ENCODE measurements around the gene ZNF219.

ZNF219 gene

DNA sequence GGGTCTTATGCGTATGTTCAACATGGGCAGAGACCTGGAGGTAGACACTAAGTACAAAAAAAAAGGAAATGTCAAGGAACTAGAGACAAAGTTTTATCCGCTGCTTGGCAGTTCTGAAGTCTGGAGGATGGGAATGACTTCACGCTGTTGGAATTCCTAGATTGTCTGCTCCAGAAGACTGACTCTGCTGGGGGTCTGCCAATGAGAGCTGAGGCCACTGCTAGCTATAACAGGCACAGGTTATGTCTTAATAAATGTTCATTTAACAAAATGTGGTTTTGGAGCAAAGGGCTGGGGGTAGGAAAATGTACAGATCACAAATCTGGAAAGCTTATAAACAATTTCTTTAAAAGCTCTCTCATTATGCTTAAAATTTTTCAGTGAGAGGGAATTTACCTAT, 35.0 kb downstream of the ZNF219 start:
- no peak for DNase-seq

DNA sequence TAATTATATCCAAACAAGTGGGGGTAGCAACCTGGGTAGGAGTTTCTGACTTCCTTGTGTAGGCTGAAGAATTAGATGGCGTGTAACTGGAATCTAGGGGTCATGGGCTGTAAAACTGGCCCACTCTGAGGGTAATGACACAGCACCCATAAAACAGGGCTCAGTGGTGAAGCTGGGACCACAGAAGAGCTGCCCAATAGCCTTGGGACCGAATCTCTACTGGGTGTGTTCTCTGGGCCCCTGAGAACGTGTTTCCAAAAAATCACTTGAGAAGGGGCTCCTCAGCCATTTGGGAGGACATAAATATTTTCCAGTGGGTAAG, 37.1 kb downstream of the ZNF219 start:
- DNase-seq = no peak

DNA sequence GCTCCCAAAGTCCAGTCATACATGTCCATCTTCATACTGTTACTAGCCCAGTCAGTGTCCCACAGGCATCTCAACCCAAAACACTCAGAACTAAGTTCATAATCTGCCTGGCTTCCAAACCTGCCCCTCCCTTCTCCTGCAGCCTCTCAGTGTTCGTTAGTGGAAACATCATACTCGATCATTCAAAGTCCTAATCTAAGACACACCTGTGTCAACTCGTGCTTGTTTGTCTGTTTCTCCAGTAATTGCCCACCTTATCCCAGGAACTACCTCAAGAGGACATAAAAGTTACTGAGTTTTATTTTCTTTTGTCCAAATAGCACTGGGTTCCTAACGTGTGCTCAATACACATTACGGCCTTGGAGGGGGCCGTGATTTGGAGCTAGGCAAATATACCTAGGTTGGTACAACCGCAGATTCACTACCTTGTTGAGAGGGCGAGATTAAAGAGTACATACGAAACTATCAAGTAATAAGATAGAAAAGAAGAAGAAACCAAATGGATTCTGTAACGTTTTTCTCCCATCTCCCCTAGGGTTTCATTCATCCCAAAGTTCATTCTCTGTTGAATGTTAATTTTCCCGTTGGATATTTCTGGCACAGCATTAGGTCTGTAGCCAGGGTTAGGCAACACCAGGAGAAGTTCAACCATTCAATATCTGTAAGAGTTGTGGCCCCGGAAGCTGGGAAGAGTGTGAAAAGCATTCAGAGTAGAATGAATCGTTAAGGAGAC, 37.7 kb downstream of the ZNF219 start:
- DNase-seq = no peak

DNA sequence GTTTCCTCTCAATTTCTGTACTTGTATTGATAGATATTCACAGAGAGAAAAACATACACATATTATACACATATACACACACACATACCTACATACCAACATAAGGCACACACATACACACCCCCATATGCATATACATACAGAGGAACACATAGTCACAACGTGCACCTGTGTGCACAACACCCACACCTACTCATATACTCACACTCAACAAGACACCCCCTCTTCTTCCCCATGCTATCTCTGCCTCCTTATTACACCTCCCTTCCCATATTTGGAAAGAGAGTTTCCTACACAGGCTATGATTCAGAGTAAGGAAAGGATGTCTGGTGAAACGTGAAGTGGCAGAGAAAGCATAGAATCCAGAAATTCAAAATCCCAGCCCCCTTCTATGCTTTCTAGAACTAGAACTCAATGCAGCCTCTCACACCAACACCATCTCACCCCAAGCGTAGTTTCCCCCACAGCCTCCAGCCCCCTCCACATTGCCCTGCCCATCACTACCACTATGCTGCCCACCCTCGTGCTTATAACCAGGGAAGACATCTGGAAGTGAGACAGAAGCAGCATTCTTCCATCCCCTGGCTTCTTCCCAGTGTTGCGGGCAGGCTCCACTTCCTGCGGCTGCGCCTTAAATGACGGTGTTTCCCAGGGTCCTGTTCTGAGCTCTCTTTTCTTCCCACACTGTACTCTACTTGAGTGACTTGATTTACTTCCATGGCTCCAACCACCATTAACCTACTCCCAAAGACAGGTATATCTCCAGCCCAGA, 38.4 kb downstream of the ZNF219 start:
- no peak for DNase-seq

DNA sequence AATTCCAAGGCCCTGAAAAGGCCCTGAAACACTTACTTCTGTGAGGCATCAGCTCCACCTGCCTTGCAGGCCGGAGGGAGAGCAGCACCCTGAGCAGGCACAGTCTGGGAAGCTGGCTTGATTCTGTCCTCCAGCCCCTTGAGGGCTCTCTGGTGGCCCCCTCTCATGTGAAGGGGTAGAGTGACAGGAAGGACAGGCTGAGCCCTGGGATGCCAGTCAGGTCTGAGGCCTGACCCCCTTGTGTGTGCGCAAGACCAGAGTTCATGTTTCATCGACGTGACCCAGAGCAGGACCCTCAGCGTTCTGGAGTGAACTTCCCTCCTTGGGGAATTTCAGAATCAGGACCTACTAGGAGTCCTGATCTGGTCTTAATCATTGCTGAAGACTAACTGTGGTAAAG, 39.6 kb downstream of the ZNF219 start:
- no peak for DNase-seq

DNA sequence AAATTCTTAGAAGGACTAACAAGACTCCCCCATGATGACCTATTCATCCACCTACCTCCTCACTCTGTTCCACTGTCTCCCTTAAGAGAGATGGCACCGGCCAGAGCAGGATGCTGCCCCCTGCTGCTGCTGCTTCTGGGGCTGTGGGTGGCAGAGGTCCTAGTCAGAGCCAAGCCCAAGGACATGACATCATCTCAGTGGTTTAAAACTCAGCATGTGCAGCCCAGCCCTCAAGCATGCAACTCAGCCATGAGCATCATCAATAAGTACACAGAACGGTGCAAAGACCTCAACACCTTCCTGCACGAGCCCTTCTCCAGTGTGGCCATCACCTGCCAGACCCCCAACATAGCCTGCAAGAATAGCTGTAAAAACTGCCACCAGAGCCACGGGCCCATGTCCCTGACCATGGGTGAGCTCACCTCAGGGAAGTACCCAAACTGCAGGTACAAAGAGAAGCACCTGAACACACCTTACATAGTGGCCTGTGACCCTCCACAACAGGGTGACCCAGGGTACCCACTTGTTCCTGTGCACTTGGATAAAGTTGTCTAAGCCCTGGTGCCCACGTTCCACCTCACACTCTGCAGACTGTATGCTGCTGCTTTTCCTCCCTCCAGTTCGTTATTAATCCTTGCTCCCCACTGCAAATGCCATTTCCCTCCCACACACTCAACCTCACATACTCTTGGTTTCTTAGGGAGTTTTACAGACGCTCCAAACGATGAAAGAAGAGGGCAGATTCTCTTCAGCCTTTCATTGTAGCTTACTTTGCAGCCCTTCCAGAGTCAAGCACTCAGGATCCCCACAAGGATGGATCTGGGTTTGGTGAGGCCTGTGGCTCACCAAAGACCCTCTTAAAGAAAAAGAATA, 40.4 kb downstream of the ZNF219 start, which contains the start of gene RNASE8:
TSS of gene RNASE8 (plus strand) at position 20 of the 873 bp plus-strand sequence. CDS start at position 91, 71 bp downstream.
- DNase-seq = peak; percentile 29 to 47

DNA sequence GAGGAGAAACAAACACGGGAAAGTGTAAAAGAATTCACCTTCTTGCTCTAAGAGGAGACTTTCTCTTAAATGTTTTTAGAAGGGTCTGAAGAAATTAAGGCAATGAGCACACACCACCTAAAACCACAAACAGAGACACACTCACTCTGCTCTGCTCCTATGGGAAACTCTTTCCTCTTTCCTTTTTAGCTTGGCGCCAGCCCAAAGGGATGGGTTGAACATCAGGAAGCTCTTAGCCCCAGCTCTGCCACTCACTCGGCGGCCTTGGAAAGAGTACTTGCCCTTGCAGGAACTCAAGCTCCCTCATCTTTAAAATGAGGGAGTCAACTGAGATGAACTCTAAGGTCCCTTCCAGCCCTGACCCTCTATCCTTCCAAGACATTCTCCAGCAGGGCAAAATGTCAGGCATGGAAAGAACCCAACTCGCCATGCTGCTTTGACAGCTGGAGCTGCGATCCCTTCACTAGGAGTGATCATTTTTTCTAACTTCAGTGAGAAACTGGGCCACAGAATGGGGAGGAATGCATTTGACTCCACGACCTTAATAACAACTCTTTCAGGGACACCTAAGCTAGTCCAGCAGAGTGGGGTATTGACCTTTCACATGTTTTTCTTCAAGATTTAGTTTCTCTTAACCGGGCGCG, 41.8 kb downstream of the ZNF219 start:
- no peak for DNase-seq

DNA sequence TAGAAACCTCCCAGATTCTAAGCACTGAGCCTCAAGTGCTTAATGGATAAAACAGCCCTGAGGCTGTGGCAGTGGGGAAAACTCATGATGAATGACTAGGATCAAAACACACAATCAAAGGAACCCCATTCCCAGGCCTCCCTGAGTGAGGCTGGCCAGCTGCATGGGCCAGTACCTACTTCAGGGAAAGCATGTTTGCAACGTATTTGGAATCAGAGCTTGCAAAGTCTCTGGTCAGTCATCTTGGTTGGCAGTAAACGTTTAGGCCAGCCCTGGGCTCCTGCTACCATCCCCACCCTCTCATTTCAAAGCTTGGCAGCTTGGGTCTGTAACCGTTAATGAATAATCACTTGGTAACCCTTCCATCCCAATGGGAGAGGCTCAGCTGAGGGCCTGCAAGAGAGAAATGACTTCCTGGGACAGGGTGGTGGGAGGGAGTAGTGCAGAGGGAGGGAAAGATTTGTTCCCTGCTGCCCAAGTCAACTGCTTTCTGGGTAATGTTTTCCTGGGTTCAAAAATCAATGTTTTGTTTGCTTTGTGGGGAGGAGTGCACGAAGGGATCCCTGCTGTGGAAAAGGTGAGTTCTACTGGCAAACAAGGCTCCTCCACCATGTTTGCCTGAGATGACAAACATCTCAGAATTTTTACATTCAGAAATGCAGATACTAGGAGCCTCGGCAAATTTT, 42.9 kb downstream of the ZNF219 start:
- no peak for DNase-seq

DNA sequence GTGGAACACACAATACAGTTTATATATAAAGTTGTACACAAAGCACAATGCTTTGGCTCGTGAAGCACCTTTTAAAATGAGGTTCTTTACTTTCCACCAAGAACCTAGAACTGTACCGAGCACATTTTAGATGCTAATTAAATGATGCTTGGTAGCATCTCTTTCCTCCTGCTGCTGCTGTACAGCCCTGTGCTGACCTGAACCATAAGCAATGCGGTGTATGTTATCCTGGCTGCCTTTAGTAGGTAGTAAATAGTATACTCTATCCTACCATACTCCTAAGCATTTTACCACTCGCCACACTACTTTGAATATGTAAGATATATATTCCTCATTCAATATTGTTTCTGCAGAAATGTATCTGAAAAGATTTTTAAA, 43.7 kb downstream of the ZNF219 start:
- no peak for DNase-seq

DNA sequence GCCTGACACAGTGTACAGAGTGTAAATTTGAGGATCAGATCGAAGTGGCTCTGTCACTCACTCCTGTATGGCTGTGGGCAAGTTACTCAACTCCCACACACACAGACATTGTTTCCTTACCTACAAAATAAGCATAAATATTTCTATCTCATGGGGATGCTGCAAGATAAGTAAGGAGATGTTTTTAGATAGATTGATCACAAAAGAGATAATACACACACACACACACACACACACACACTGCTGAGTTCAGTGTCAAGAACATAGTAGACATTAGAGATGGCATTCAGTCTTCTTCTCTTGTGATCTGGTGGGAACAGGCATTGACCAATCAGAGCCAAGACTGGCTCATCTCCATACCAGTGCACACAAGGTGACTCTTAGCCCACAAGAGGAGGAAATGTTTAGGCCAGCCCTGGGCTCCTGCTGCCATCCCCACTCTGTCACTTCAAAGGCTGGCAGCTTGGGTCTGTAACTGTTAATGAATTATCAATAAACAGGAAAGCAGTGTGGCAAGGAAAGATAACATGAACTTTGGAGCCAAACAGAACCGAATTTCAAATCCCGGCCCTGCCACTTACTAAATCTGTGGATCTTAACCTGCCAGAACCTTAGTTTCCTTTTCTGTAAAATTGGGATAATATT, 44.2 kb downstream of the ZNF219 start:
- DNase-seq = no peak

DNA sequence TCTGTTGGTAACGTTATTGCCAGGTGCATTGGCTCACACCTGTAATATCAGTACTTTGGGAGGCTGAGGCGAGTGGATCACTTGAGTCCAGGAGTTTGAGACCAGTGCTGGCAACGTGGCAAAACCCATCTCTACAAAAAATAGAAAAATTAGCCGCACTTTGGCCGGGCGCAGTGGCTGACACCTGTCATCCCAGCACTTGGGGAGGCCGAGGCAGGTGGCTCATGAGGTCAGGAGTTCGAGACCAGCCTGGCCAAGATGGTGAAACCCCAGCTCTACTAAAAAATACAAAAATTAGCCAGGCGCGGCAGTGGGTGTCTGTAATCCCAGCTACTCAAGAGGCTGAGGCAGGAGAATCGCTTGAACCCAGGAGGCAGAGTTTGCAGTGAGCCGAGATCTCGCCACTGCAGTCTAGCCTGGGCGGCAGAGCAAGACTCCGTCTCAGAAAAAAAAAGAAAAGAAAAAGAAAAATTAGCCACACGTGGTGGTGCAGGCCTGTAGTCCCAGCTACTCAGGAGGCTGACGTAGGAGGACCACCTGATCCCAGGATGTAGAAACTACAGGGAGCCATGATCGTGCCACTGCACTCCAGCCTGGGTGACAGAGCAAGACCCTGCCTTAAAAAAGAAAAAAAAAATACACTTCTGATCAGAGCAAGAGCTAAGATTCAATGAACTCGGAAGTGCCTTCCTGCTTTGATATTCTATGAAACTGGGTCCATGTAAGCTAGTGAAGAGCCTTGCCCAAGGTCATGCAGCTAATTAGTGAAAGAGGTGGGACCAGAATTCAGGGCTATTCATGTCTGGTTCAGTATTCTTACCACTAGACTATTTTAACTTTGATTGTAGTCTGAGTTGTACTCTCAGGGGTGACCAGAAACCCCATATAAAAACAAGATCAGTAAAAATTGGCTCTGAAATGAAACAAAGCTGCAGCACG, 45.0 kb downstream of the ZNF219 start:
- no peak for DNase-seq

DNA sequence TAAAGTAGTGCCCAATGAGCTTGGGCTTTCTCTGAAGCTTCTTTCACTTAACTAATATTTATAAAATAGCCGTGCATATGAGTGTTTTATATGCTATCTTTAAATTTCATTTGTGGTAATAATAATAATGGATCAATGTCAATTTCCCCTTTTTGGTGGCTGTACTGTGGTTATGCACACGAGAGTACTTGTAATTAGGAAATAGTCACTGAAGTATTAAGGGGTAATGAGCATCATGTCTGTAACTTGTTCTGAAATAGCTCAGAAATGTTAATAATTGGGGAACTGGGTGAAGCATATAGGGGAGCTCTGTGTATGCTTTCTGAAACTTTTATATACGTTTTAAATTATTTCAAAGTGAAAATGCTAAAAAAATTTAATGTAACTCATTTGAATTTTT, 47.9 kb downstream of the ZNF219 start:
- no peak for DNase-seq

DNA sequence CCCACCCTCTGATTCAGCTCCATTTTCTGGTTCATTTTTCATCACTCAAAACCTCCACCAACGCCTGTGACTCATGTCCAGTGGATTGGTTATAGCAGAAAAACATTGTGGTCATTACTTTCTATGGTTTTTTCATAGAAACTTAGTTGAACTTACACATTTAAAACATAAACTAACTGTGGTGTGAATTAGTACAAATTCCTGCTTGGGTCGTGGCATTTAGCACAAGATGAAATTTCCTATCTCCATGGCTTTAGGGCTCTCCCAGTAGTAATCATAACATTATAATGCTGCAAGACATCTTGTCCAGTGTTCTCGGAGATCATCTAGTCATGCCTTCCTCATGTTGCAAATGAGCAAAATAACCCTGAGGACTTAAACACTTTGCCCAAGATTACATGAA, 49.2 kb downstream of the ZNF219 start:
- no peak for DNase-seq

DNA sequence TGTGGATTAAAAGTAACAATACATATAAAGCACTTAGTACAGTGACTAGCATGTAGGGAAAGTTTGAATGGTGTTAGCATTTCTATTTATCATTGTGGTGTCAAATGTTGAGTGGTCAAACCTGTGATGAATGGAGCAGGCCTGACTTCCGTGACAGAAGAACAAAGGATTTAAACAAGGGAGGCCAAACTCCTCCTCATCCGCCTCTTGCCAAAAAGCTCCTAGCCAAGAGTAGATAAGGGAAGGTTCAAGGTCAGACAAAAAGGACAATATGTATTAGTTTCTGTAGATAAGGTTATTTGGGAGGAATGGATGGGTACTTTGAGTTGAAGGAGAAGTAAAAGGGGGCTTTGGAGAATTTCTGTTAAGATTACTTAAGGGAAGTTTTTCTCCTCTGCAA, 49.8 kb downstream of the ZNF219 start:
- DNase-seq = no peak

DNA sequence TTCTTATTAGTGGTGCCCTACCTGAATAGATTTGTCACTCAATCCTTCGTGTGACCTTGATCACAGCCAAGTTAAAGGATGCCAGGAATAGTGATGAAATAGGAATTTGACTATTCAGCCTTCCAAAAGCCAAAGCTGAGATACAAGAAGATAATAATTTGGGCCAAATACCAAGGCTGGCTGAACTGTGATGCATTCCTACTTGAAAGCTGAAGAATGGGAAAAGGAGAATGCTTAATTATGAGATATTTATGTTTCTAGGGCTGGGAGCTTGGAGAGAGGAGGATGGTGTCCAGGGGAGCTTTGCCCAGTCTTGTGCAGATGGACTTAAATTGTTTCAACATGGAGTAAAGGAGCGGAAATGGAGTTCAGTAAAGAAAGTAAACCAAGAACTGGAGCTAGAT, 51.1 kb downstream of the ZNF219 start:
- DNase-seq = no peak

DNA sequence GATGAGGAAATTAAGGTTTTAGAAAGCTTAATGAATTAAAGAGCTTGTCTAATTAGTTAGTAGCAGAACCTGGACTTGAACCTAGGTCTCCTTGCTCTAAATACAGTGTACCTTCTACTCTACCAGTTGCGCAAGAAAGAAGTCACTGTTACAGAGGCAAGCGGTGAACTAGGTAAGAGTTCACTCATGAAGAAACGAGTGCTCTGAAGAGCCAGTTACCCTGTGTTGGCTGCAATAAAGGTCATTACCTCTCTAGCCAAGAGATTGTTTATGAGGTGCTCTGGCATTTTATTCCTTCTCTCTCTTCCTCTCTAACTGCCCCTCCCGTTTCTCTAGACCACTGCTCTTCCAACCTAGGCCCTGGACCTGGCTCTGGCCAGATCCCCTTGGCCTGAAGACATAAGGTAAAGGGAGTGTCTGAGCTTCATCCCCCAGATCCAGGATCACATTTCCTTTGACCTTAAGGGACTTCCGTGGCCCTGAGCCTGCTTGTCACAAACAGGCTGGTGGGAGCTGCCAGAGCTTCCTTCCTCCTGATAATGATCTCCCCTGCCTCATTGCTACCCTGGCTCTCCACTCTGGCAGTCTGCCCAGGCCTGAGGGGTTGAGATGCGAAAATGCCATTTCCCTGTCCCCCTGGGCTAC, 54.4 kb downstream of the ZNF219 start:
- DNase-seq = no peak

DNA sequence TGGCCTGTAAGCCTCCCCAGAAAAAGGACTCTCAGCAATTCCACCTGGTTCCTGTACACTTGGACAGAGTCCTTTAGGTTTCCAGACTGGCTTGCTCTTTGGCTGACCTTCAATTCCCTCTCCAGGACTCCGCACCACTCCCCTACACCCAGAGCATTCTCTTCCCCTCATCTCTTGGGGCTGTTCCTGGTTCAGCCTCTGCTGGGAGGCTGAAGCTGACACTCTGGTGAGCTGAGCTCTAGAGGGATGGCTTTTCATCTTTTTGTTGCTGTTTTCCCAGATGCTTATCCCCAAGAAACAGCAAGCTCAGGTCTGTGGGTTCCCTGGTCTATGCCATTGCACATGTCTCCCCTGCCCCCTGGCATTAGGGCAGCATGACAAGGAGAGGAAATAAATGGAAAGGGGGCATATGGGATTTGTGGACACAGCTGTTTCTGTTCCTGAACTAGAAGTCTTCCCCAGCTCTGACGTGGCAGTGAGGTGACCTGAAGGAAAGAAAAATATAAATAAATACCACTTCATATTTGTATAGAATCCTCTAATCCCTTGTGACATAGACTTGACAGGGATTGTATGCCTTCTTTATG, 55.0 kb downstream of the ZNF219 start:
- DNase-seq = no peak

DNA sequence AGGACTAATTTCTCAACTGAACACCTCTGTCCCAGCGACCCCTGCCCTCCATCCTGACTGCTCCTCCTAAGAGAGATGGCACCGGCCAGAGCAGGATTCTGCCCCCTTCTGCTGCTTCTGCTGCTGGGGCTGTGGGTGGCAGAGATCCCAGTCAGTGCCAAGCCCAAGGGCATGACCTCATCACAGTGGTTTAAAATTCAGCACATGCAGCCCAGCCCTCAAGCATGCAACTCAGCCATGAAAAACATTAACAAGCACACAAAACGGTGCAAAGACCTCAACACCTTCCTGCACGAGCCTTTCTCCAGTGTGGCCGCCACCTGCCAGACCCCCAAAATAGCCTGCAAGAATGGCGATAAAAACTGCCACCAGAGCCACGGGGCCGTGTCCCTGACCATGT, 55.5 kb downstream of the ZNF219 start:
- DNase-seq = no peak

DNA sequence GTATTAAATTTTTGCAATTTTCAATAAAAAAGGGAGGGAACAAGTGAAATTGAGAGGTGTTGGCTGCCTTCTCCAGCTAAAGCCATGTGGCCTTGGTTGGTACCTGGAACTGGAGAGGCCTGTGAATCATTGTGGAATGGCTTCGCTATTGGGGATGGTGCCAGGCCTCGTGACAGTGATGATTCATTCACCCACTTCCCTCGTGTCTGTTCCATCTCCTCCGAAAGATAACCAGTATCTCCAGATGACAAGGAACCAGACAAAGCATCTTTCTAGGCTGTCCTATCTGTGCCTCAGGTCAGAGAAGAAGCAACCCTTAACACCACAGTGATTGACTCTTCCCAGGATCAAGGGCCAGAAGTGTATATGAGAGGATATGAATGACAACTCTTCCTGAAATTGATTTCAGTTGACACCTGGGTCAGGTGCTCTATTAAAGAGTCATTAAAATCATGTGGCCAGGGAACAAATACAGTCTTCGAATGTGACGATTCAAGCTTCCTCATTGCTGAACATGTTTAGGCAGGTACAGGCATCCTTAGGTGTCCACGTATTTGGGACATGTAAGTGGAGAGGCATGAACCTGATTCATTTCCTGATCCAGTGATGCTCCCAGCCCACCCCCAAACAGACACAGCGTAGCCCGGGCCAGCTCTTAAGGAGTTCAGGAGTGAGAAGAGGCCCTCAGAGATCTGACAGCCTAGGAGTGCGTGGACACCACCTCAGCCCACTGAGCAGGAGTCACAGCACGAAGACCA, 56.6 kb downstream of the ZNF219 start, which contains the start of gene RNASE7:
TSS of gene RNASE7 (plus strand) at position 687 of the 758 bp plus-strand sequence. CDS start 631 bp downstream, outside the sequence.
- DNase-seq = no peak

All from activated T-cell treated with anti-CD3 and anti-CD28 coated beads, Interleukin-2, amount 50 U/mL, for 48 hours (primary cell).